GM04503 (cell line): Measurements from ENCODE around the gene RASA3.

Experiments
- DNase-seq: peaks from one replicate; pipeline ENCODE4 v3.0.0-alpha.2; 2012; ENCODE audit warnings: low read depth

RASA3 gene

GRCh38 chr13:113981611-113982295 is 150.7 kb downstream of the RASA3 start:
- DNase-seq = no peak

- DNase-seq = no peak
These were observed 151.2 kb downstream of the RASA3 start for GRCh38 chr13:113981194-113981605.

- DNase-seq = no peak
These were observed 151.8 kb downstream of the RASA3 start for GRCh38 chr13:113980489-113981064.

- no peak for DNase-seq
These were observed 152.5 kb downstream of the RASA3 start for GRCh38 chr13:113979791-113980471.

GRCh38 chr13:113978741-113979481 is 153.5 kb downstream of the RASA3 start:
- DNase-seq = no peak

- DNase-seq = no peak
These were observed 154.4 kb downstream of the RASA3 start for GRCh38 chr13:113977976-113978375.

- DNase-seq = peak; percentile 65
These were observed 155.4 kb downstream of the RASA3 start for GRCh38 chr13:113976711-113977684.

GRCh38 chr13:113975416-113975815 is 157.0 kb downstream of the RASA3 start:
- no peak for DNase-seq

- no peak for DNase-seq
These were observed 157.8 kb downstream of the RASA3 start for GRCh38 chr13:113974304-113975281.

- no peak for DNase-seq
These were observed 158.9 kb downstream of the RASA3 start, which contains the start of gene C13orf46 for GRCh38 chr13:113973218-113974164. Gene C13orf46 (minus strand): TSS chr13:113974076. CDS start chr13:113973997, 79 bp downstream.

- no peak for DNase-seq
These were observed 159.8 kb downstream of the RASA3 start for GRCh38 chr13:113972451-113973217.

- no peak for DNase-seq
These were observed 160.8 kb downstream of the RASA3 start for GRCh38 chr13:113971471-113972231.

GRCh38 chr13:113970810-113971470 is 161.5 kb downstream of the RASA3 start:
- no peak for DNase-seq

- no peak for DNase-seq
These were observed 162.3 kb downstream of the RASA3 start for GRCh38 chr13:113969973-113970611.

- no peak for DNase-seq
These were observed 163.0 kb downstream of the RASA3 start for GRCh38 chr13:113969311-113969972.
